IPS DF 4.7 (cell line): ENCODE data around the gene SNX27.
"Not testable (repeated sequence)": the region's sequence is repeated elsewhere in the genome, so short reads cannot be mapped to it uniquely, and the experiment has no call there.

Source experiments
- DNase-seq: peaks from one replicate; pipeline ENCODE4 v3.0.0-alpha.2; 2013; ENCODE audit warnings: low spot score; ENCODE audit errors: extremely low read depth

Gene SNX27

DNA sequence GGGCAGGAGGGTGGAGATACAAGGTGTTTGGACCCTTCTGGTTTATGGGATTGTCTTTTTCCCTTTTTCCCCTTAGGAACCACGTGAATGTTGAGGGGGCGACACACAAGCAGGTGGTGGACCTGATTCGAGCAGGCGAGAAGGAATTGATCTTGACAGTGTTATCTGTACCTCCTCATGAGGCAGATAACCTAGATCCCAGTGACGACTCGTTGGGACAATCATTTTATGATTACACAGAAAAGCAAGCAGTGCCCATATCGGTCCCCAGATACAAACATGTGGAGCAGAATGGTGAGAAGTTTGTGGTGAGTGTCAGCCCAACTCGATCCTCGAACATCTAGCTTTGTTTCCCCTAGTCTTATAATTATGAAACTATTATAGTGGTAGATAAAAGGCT lies 27.0 kb downstream of the SNX27 start:
- DNase-seq, result no peak

- DNase-seq, result no peak
Observed at GRCh38 chr1:151639466-151639865, 27.6 kb downstream of the SNX27 start.

- DNase-seq, result no peak
Observed at GRCh38 chr1:151641229-151641628, 29.4 kb downstream of the SNX27 start.

DNA sequence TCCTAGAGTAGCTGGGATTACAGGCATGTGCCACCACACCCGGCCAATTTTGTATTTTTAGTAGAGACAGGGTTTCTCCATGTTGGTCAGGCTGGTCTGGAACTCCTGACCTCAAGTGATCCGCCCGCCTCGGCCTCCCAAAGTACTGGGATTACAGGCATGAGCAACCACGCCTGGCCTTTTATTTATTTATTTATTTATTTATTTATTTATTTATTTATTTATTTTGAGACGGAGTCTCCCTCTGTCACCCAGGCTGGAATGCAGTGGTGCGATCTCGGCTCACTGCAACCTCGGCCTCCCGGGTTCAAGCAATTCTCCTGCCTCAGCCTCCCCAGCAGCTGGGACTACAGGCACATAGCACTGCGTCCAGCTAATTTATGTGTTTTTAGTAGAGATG lies 31.2 kb downstream of the SNX27 start:
- DNase-seq, result not testable (repeated sequence)

- no peak for DNase-seq
Observed at GRCh38 chr1:151644001-151644400, 32.2 kb downstream of the SNX27 start.

DNA sequence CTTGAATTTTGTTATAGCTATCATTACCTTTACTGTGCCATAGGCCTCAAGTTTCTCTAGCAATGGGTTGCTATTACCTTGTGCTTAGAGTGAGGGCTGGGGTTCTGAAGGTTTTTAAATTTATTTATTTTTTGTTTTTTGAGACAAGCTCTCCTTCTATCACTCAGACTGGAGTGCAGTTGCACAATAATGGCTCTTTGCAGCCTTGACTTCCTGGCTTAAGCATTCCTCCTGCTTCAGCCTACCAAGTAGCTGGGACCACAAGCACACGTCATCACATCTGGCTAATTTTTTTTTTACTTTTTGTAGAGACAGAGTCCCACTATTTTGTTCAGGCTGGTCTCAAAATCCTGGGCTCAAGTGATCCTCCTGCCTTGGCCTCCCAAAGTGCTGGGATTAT lies 41.5 kb downstream of the SNX27 start:
- no peak for DNase-seq

DNA sequence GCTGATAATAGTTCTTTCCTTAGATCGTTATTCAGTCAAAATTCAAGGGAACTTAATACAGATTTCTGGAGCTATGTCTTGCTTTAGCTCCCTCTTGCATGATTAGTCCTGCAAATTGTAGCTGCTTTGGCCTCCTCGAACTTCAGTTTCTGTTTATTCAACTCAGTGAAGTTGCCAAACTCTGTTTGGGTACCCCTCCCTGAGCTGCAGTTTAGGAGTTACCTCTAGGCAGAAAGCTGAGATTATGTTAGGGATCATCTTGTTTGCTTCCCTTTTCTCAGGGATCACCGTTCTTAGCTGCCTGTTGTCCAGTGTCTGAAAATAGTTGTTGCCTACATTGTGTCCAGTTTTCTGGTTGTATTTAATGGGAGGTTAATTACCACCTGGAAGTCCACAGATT lies 43.5 kb downstream of the SNX27 start:
- no peak for DNase-seq

DNA sequence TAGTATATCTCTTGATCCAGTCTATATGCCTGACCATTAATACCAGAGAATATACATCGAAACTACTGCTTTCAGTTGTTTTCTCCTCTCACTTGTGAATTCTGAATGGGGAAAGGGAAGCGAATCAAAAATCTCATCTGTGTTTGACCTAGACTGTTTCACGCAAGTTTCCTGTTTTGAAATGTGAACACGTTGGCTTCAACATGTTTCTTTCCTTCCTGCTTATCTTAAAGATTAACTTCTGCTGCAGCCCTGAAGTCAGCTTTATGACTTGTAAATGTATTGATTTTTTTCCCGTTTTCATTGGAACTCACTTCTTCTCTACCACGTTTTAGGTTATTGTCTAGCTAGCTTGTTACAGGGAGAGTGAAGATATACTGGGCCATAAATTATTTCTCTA lies 49.9 kb downstream of the SNX27 start:
- DNase-seq, result no peak

DNA sequence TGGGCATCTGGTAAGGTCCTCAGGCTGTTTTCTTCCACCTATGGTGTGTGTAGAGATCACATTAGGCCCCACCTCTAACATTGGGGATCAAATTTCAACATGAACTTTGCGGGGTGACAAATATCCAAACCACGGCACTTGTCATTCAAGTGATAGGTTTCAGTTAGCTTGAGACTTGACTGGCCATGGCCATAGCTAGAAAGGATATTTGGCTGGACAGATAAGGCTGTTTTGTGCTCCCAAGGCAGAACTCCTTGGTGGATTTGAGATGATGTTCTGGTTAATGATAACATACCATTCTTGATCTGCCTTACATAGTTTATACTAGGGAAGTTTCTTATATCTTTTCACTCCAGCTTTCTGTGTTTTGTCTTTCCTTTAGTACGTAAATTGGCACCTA lies 56.2 kb downstream of the SNX27 start:
- DNase-seq, result no peak

- DNase-seq, result not testable (repeated sequence)
Observed at GRCh38 chr1:151670036-151670675, 58.3 kb downstream of the SNX27 start.

DNA sequence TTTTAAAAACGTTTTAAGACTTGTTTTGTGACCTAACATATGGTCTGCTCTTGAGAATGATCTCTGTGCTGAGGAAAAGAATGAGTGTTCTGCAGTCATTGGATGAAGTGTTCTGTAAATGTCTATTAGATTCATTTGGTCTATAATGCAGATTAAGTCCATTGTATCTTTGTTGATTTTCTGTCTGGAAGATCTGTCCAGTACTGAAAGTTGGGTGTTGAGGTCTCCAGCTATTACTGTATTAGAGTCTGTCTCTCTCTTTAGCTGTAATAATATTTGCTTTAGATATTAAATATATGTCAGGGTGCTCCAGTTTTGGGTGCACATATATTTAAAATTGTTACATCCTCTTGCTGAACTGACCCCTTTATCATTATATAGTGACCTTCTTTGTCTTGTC lies 61.6 kb downstream of the SNX27 start:
- DNase-seq, result no peak

GRCh38 chr1:151680391-151680790 lies 68.5 kb downstream of the SNX27 start:
- no peak for DNase-seq

- no peak for DNase-seq
Observed at GRCh38 chr1:151680826-151681225, 69.0 kb downstream of the SNX27 start.

GRCh38 chr1:151681923-151682322 lies 70.1 kb downstream of the SNX27 start:
- no peak for DNase-seq

DNA sequence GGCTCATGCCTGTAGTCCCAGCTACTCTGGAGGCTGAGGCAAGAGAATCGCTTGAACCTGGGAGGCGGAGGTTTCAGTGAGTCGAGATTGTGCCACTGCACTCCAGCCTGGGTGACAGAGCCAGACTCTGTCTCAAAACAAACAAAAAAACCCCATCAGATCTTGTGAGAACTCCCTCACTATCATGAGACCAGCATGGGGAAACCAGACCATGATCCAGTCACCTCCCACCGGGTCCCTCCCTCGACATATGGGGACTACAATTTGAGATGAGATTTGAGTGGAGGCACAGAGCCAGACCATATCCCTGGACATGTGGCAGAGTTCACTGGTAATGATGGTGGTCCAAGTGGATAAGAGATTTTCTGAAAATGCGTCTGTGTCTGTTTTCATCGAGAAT lies 71.1 kb downstream of the SNX27 start:
- DNase-seq, result not testable (repeated sequence)

DNA sequence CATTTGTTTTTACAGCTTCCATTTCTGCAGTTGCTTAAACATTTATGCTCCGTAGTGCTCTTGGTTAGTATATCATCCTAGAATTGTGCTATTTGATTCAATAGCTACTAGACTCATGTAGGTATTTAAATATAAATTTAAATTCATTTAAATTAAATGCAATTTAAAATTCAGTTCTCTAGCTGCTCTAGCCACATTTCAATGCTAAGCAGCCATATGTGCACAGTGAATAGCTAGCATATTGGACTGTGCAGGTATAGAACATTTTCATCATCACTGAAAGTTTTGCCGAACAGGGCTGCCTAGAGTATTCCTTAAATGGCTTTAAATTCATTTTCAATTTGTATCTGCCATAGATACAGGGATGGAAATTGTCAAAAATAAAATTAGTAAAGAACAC lies 72.3 kb downstream of the SNX27 start:
- no peak for DNase-seq

- no peak for DNase-seq
Observed at GRCh38 chr1:151686561-151686960, 74.7 kb downstream of the SNX27 start.

DNA sequence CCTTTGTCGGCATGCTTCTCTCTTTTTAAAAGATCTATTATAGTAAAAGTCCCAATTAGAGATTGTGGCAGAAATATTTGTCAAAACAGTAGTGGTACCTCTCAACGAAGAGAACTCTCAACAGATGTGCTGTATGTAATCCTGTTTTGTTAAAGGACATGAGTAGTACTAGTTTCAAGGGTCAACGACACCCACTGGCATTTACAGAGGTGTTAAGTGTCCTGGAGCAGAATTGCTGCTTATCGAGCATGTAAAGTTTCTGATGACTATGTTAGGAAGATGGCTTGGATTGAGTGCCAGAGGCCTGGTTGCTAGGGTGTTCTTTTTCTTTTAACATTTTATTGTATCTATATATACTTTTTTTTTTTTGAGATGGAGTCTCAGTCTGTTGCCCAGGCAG lies 77.6 kb downstream of the SNX27 start:
- DNase-seq, result no peak

DNA sequence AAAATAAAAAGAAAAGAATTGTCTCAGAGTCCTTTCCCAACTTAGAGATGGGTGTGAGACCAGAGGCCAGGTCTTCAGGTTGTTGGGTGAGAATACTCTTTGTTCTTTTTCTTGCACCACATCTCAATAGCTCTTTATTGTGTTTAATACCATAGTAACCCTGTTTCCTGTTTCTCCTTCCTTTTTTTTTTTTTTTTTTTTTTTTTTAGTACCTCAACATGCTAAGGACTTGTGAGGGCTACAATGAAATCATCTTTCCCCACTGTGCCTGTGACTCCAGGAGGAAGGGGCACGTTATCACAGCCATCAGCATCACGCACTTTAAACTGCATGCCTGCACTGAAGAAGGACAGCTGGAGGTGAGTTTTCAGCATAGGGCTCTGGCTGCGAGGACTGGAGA lies 80.4 kb downstream of the SNX27 start:
- no peak for DNase-seq

GRCh38 chr1:151693057-151693651 lies 81.3 kb downstream of the SNX27 start:
- DNase-seq, result no peak

DNA sequence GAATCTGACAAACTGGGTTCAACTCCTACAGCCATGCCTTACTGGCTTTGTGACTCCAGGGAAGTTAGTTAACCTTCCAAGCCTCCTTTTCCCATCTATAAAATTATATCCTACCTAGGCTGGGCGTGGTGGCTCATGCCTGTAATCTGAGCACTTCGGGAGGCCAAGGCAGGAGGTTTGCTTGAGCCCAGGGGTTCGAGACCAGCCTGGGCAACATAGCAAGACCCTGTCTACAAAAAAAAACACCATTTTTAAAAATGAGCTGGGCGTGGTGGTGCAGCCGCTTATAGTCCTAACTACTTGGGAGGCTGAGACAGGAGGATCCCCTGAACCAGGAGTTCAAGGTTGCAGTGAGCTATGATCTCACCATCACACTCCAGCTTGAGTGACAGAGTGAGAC lies 89.7 kb downstream of the SNX27 start:
- DNase-seq, result no peak

GRCh38 chr1:151702936-151703335 lies 91.1 kb downstream of the SNX27 start:
- no peak for DNase-seq

DNA sequence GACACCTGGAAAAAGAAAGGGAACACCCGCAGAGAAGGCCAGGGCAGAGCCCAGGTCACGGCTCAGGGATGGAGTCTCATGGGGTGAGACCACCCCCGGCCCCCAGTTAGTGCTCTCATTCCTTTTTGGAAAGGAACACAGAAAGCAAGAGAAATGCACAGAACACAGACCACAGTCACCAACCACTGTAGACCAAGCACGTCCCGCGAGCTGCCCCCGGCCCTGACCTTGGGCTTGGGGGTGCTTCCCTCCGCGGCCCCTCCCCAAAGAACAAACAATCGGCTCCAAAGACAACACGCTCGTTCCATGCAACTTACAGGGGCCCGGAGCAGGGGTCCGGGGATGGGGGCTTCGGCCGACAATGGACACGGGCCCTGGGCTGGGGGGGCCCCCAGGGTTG lies 92.0 kb downstream of the SNX27 start:
- DNase-seq, result no peak

DNA sequence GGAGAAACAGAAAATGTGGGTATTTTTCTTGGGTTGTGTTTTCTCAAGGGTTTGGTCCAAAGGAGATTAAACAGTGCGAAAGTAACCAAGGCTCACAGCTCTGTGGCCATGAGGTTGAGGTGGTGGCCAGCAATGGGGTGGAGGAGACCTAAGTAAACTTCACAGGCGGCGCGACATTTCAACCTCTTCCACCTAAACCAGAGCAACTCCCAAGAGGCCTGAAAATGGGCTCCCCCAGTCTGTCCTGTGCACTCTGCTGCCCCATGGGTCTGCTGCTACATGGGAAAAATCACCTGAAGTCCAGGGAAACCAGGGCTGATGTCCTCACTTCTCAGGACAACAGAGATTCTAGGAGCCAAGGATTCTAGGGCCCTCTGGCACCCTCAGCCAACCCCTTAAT lies 92.4 kb downstream of the SNX27 start:
- DNase-seq, result no peak
